SK-N-MC (cell line): ENCODE data around the gene STON2.
"Not testable (repeated sequence)": the region's sequence is repeated elsewhere in the genome, so short reads cannot be mapped to it uniquely, and the experiment has no call there.

ENCODE experiments used
- DNase-seq: peaks from one replicate; pipeline ENCODE4 v3.0.0-alpha.2; 2011; ENCODE audit warnings: low read depth, low spot score
- H3K27ac ChIP-seq: fragments of 200-600 bp; sonication (generic); 2 replicates; pipeline ENCODE4 v1.5.1; 2016; ENCODE audit warnings: mixed run types
- H3K36me3 ChIP-seq: fragments of 200-600 bp; sonication (generic); 2 replicates; pipeline ENCODE4 v1.6.1; 2017; ENCODE audit warnings: antibody characterized with exemption, low read length, mixed read lengths; ENCODE audit not compliant: insufficient read depth
- H3K4me3 ChIP-seq: fragments of 200-600 bp; sonication (generic); 2 replicates; pipeline ENCODE4 v1.5.1; 2016
- H3K9ac ChIP-seq: fragments of 200-600 bp; sonication (generic); 2 replicates; pipeline ENCODE4 v1.8.0; 2017; ENCODE audit warnings: mixed run types, mixed read lengths; ENCODE audit not compliant: insufficient read length
- H3K9me3 ChIP-seq: fragments of 200-600 bp; sonication (generic); 2 replicates; pipeline ENCODE4 v1.6.1; 2017; ENCODE audit warnings: low read depth, mild to moderate bottlenecking, antibody characterized with exemption, low read length, moderate library complexity, mixed read lengths
- EZH2 ChIP-seq: fragments of 200-600 bp; sonication (generic); IDR thresholded peaks from one replicate; pipeline ENCODE4 v1.6.1; 2017; ENCODE audit warnings: antibody characterized with exemption
- FOXP2 ChIP-seq: optimal IDR thresholded peaks from 2 replicates; pipeline ENCODE3; 2011; ENCODE audit warnings: mild to moderate bottlenecking, moderate library complexity; ENCODE audit not compliant: insufficient read depth; ENCODE audit errors: extremely low read length, control extremely low read depth
- POLR2AphosphoS5 ChIP-seq: IDR thresholded peaks from 2 replicates; pipeline ENCODE4 v1.6.1; 2012; ENCODE audit warnings: mild to moderate bottlenecking, low read depth, low read length, borderline replicate concordance

STON2 gene

DNA sequence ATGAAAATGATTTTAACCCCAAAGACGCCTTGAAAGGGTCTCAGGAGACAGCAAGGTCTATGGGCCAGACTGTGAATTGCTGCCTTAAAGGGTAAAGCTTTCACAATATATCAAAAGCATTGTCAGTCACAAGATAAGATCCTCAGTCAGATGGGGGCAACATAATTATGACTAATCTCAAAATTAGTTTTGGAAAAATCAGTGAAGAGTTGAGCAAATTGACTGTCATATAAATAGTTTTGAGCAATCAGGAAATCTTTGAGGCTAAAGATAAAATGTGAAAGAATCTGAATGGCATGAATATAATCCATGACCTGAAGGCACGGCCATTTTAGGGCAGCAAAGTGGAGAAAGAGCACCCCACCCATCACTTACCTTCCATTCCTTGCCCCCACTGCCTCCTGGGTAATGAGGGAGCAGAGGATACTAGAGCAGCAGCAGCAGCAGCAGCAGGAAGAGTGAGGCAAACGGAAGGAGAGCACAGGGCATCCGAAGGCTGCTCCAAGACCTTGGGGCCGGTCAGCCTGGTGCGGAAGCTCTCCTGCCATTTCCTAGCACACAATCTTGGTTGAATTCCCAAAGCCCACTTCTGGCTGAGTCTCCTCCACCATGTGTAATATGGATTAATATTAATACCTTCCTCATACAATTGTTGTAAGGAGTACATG, 7.0 kb downstream of the STON2 start:
- no peak for DNase-seq
- Histone ChIP-seq H3K27ac (no peak overlapping the region), H3K4me3 (no peak overlapping the region), H3K9me3 (no peaks in the 10 kb centered on the region; the same call in 1 of the 2 replicates), H3K36me3 (peaks cover 4% of the 10 kb centered on the region; the same call in 1 of the 2 replicates), H3K9ac (no peak overlapping the region)
- TF ChIP-seq FOXP2, result no peak
- no peak for TF ChIP-seq EZH2
- no peak for TF ChIP-seq POLR2AphosphoS5

GRCh38 chr14:81392052-81392451, 8.1 kb downstream of the STON2 start:
- no peak for DNase-seq

DNA sequence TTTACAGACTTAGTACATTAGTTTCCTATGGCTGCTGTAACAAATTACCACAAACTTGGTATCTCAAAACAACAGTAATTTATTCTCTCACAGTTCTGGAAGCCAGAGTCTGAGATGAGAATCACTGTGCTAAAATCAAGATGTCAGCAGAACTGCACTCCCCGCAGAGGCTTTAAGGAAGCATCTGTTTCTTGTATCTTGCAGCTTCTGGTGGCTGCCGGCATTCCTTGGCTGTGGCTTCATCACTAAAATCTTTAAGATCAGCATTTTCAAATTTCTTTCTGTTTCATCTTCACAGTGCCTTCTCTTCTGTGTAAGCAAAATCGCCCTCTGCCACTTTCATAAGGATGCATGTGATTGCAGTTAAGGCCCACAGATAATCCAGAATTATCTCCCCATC, 9.4 kb downstream of the STON2 start:
- peak overlapping the region; percentile 94 for H3K27ac ChIP-seq
- peaks cover 4% of the 10 kb centered on the region; the same call in 1 of the 2 replicates for H3K36me3 ChIP-seq

More at GRCh38 chr14:81392052-81392451, 8.1 kb downstream of the STON2 start:
- Histone ChIP-seq H3K27ac (peak overlapping the region; percentile 94), H3K9me3 (no peaks in the 10 kb centered on the region; the same call in 1 of the 2 replicates), H3K36me3 (peaks cover 4% of the 10 kb centered on the region; the same call in 1 of the 2 replicates), H3K4me3 (no peak overlapping the region), H3K9ac (no peak overlapping the region)
- TF ChIP-seq POLR2AphosphoS5 (no peak), EZH2 (no peak), FOXP2 (no peak)

GRCh38 chr14:81388336-81388735, 11.8 kb downstream of the STON2 start:
- DNase-seq, result no peak
- Histone ChIP-seq H3K4me3 (no peak overlapping the region), H3K9ac (no peak overlapping the region), H3K36me3 (peaks cover 4% of the 10 kb centered on the region; the same call in 1 of the 2 replicates), H3K27ac (no peak overlapping the region), H3K9me3 (no peaks in the 10 kb centered on the region; the same call in 1 of the 2 replicates)
- TF ChIP-seq POLR2AphosphoS5, result no peak
- TF ChIP-seq FOXP2, result no peak
- no peak for TF ChIP-seq EZH2

More for the DNA sequence above, 9.4 kb downstream of the STON2 start:
- Histone ChIP-seq H3K4me3 (no peak overlapping the region), H3K9me3 (no peaks in the 10 kb centered on the region; the same call in 1 of the 2 replicates), H3K9ac (no peak overlapping the region)
- TF ChIP-seq POLR2AphosphoS5, result no peak
- TF ChIP-seq FOXP2, result no peak
- TF ChIP-seq EZH2, result no peak
- DNase-seq, result peak; percentile 83

- no peak overlapping the region for H3K9ac ChIP-seq
- no peak for DNase-seq
- no peak for TF ChIP-seq EZH2
- no peak for TF ChIP-seq POLR2AphosphoS5
- no peak for TF ChIP-seq FOXP2
- no peaks in the 10 kb centered on the region for H3K9me3 ChIP-seq
- no peak overlapping the region for H3K27ac ChIP-seq
- peaks cover under 1% of the 10 kb centered on the region; the same call in 1 of the 2 replicates for H3K36me3 ChIP-seq
- no peak overlapping the region for H3K4me3 ChIP-seq
Observed at GRCh38 chr14:81386290-81386745, 13.8 kb downstream of the STON2 start.

GRCh38 chr14:81385886-81386285, 14.2 kb downstream of the STON2 start:
- Histone ChIP-seq H3K4me3 (no peak overlapping the region), H3K36me3 (no peaks in the 10 kb centered on the region), H3K9me3 (no peaks in the 10 kb centered on the region), H3K27ac (no peak overlapping the region), H3K9ac (no peak overlapping the region)
- no peak for DNase-seq
- TF ChIP-seq EZH2 (no peak), FOXP2 (no peak)

GRCh38 chr14:81385419-81385818, 14.7 kb downstream of the STON2 start:
- Histone ChIP-seq H3K9me3 (no peaks in the 10 kb centered on the region), H3K9ac (no peak overlapping the region), H3K4me3 (no peak overlapping the region), H3K27ac (0 out of 2 replicates have a peak overlapping the region, but pooled peaks have one; percentile 43), H3K36me3 (no peaks in the 10 kb centered on the region)
- no peak for DNase-seq
- TF ChIP-seq EZH2 (no peak), FOXP2 (no peak), POLR2AphosphoS5 (no peak)

GRCh38 chr14:81384900-81385299, 15.2 kb downstream of the STON2 start:
- Histone ChIP-seq H3K4me3 (no peak overlapping the region), H3K9me3 (no peaks in the 10 kb centered on the region), H3K27ac (peak overlapping the region; percentile 43), H3K9ac (no peak overlapping the region), H3K36me3 (no peaks in the 10 kb centered on the region)
- DNase-seq, result no peak
- no peak for TF ChIP-seq EZH2
- no peak for TF ChIP-seq FOXP2
- TF ChIP-seq POLR2AphosphoS5, result no peak

GRCh38 chr14:81382517-81383225, 17.5 kb downstream of the STON2 start:
- DNase-seq, result no peak
- TF ChIP-seq POLR2AphosphoS5 (no peak), EZH2 (no peak), FOXP2 (no peak)
- Histone ChIP-seq H3K9me3 (no peaks in the 10 kb centered on the region), H3K36me3 (no peaks in the 10 kb centered on the region), H3K27ac (0 out of 2 replicates have a peak overlapping the region, but pooled peaks have one; percentile 12), H3K9ac (no peak overlapping the region), H3K4me3 (no peak overlapping the region)

GRCh38 chr14:81380009-81380408, 20.1 kb downstream of the STON2 start:
- H3K9ac ChIP-seq, H3K27ac ChIP-seq, H3K4me3 ChIP-seq, H3K36me3 ChIP-seq, DNase-seq, H3K9me3 ChIP-seq: not testable (repeated sequence)
